ENCODE data around the gene BARD1. TPM values are rescaled to one million over a fixed set of nuclear protein-coding genes. Genes with fewer than 3 reads are reported as not detected.
"Not testable (repeated sequence)": the region's sequence is repeated elsewhere in the genome, so short reads cannot be mapped to it uniquely, and the experiment has no call there.

BARD1 gene
- total RNA-seq, 2 experiments from 2014 or later: 44.6 to 71.6 TPM

- Mint-ChIP-seq H3K9me3 (ENCODE audit: low read depth) (no peaks in the 10 kb centered on the region), H3K4me3 (no peak overlapping the region), H3K27me3 (no peaks in the 10 kb centered on the region), H3K4me1 (peaks cover 75% of the 10 kb centered on the region), H3K27ac (no peak overlapping the region), H3K36me3 (peaks cover 50% of the 10 kb centered on the region)
- CTCF ChIA-PET: no interaction called here
- DNase-seq (no peak), ATAC-seq (peak; percentile 83)
Measured at GRCh38 chr2:214801068-214801467, 8.4 kb downstream of the BARD1 start.

GRCh38 chr2:214800180-214800579 is 9.3 kb downstream of the BARD1 start:
- H3K36me3 Mint-ChIP-seq: peaks cover 48% of the 10 kb centered on the region
- ATAC-seq (no peak), DNase-seq (no peak)
- H3K27ac Mint-ChIP-seq: no peak overlapping the region
- H3K9me3 Mint-ChIP-seq (ENCODE audit: low read depth): no peaks in the 10 kb centered on the region
- CTCF ChIA-PET: no interaction called here
- peaks cover 66% of the 10 kb centered on the region for H3K4me1 Mint-ChIP-seq
- no peaks in the 10 kb centered on the region for H3K27me3 Mint-ChIP-seq
- H3K4me3 Mint-ChIP-seq: no peak overlapping the region

GRCh38 chr2:214796911-214797310 is 12.6 kb downstream of the BARD1 start:
- CTCF ChIA-PET: no interaction called here
- H3K27ac Mint-ChIP-seq: no peak overlapping the region

GRCh38 chr2:214783181-214783580 is 26.3 kb downstream of the BARD1 start:
- DNase-seq; H3K4me1 Mint-ChIP-seq; H3K4me3 Mint-ChIP-seq; ATAC-seq; H3K9me3 Mint-ChIP-seq (ENCODE audit: low read depth); H3K27me3 Mint-ChIP-seq; H3K27ac Mint-ChIP-seq; CTCF ChIA-PET: not testable (repeated sequence)
- H3K36me3 Mint-ChIP-seq: peaks cover 77% of the 10 kb centered on the region

More at GRCh38 chr2:214796911-214797310, 12.6 kb downstream of the BARD1 start:
- no peak overlapping the region for H3K4me3 Mint-ChIP-seq
- H3K9me3 Mint-ChIP-seq (ENCODE audit: low read depth): no peaks in the 10 kb centered on the region
- DNase-seq (no peak), ATAC-seq (peak; percentile 57)
- peaks cover 46% of the 10 kb centered on the region for H3K36me3 Mint-ChIP-seq
- peaks cover 44% of the 10 kb centered on the region for H3K4me1 Mint-ChIP-seq
- H3K27me3 Mint-ChIP-seq: no peaks in the 10 kb centered on the region

- Mint-ChIP-seq H3K27ac (no peak overlapping the region), H3K27me3 (no peaks in the 10 kb centered on the region), H3K4me3 (no peak overlapping the region), H3K36me3 (peaks cover 76% of the 10 kb centered on the region), H3K9me3 (ENCODE audit: low read depth) (peaks cover 10% of the 10 kb centered on the region), H3K4me1 (peaks cover 3% of the 10 kb centered on the region)
- CTCF ChIA-PET: no interaction called here
- DNase-seq (no peak), ATAC-seq (no peak)
Measured at GRCh38 chr2:214782671-214783070, 26.8 kb downstream of the BARD1 start.

- peaks cover 1% of the 10 kb centered on the region for H3K4me1 Mint-ChIP-seq
Measured at GRCh38 chr2:214781226-214781625, 28.3 kb downstream of the BARD1 start.

GRCh38 chr2:214775971-214776370 is 33.5 kb downstream of the BARD1 start:
- ATAC-seq (no peak), DNase-seq (no peak)
- H3K4me1 Mint-ChIP-seq: peaks cover 2% of the 10 kb centered on the region
- CTCF ChIA-PET: no interaction called here
- no peak overlapping the region for H3K27ac Mint-ChIP-seq
- H3K9me3 Mint-ChIP-seq (ENCODE audit: low read depth): no peaks in the 10 kb centered on the region
- H3K36me3 Mint-ChIP-seq: peaks cover 68% of the 10 kb centered on the region
- no peak overlapping the region for H3K4me3 Mint-ChIP-seq
- H3K27me3 Mint-ChIP-seq: no peaks in the 10 kb centered on the region

More at GRCh38 chr2:214781226-214781625, 28.3 kb downstream of the BARD1 start:
- Mint-ChIP-seq H3K27me3 (no peaks in the 10 kb centered on the region), H3K9me3 (ENCODE audit: low read depth) (peaks cover 10% of the 10 kb centered on the region), H3K4me3 (no peak overlapping the region), H3K36me3 (peaks cover 85% of the 10 kb centered on the region), H3K27ac (no peak overlapping the region)
- no peak for DNase-seq
- no peak for ATAC-seq
- CTCF ChIA-PET: interaction anchor here (1.5 kb wide), 1 partner anchor 11 kb away, joined by 3 read pairs; no protein-coding TSS in a partner anchor

- Mint-ChIP-seq H3K27ac (no peak overlapping the region), H3K4me1 (peaks cover 2% of the 10 kb centered on the region), H3K27me3 (no peaks in the 10 kb centered on the region), H3K36me3 (peaks cover 54% of the 10 kb centered on the region), H3K9me3 (ENCODE audit: low read depth) (no peaks in the 10 kb centered on the region), H3K4me3 (no peak overlapping the region)
- ATAC-seq (no peak), DNase-seq (no peak)
- CTCF ChIA-PET: no interaction called here
Measured at GRCh38 chr2:214774108-214774507, 35.4 kb downstream of the BARD1 start.

GRCh38 chr2:214772443-214773015 is 37.0 kb downstream of the BARD1 start:
- no peak overlapping the region for H3K27ac Mint-ChIP-seq
- H3K4me3 Mint-ChIP-seq: no peak overlapping the region
- peaks cover 59% of the 10 kb centered on the region for H3K36me3 Mint-ChIP-seq
- CTCF ChIA-PET: interaction anchor here (1.3 kb wide), 1 partner anchor 13 kb away, joined by 3 read pairs; no protein-coding TSS in a partner anchor
- no peak for ATAC-seq
- H3K9me3 Mint-ChIP-seq (ENCODE audit: low read depth): no peaks in the 10 kb centered on the region
- peaks cover 2% of the 10 kb centered on the region for H3K4me1 Mint-ChIP-seq
- no peaks in the 10 kb centered on the region for H3K27me3 Mint-ChIP-seq
- DNase-seq: no peak

GRCh38 chr2:214765180-214765579 is 44.3 kb downstream of the BARD1 start:
- DNase-seq (no peak), ATAC-seq (no peak)
- Mint-ChIP-seq H3K9me3 (ENCODE audit: low read depth) (no peaks in the 10 kb centered on the region), H3K4me1 (no peaks in the 10 kb centered on the region), H3K27ac (no peak overlapping the region), H3K4me3 (no peak overlapping the region), H3K27me3 (no peaks in the 10 kb centered on the region), H3K36me3 (peaks cover 70% of the 10 kb centered on the region)
- CTCF ChIA-PET: no interaction called here

GRCh38 chr2:214753455-214753854 is 56.0 kb downstream of the BARD1 start:
- CTCF ChIA-PET: no interaction called here
- Mint-ChIP-seq H3K9me3 (ENCODE audit: low read depth) (no peaks in the 10 kb centered on the region), H3K27ac (no peak overlapping the region), H3K27me3 (no peaks in the 10 kb centered on the region), H3K4me1 (peaks cover 21% of the 10 kb centered on the region), H3K36me3 (peaks cover 74% of the 10 kb centered on the region), H3K4me3 (no peak overlapping the region)
- no peak for DNase-seq
- ATAC-seq: no peak

GRCh38 chr2:214750529-214750928 is 59.0 kb downstream of the BARD1 start:
- Mint-ChIP-seq H3K9me3 (ENCODE audit: low read depth) (no peaks in the 10 kb centered on the region), H3K4me3 (no peak overlapping the region), H3K27me3 (no peaks in the 10 kb centered on the region), H3K36me3 (peaks cover 68% of the 10 kb centered on the region), H3K27ac (no peak overlapping the region), H3K4me1 (peaks cover 18% of the 10 kb centered on the region)
- CTCF ChIA-PET: no interaction called here
- ATAC-seq (no peak), DNase-seq (no peak)

GRCh38 chr2:214747992-214748391 is 61.5 kb downstream of the BARD1 start:
- no peaks in the 10 kb centered on the region for H3K9me3 Mint-ChIP-seq (ENCODE audit: low read depth)
- DNase-seq: no peak
- peaks cover 16% of the 10 kb centered on the region for H3K4me1 Mint-ChIP-seq
- no peak for ATAC-seq
- H3K27ac Mint-ChIP-seq: no peak overlapping the region
- CTCF ChIA-PET: no interaction called here
- H3K4me3 Mint-ChIP-seq: no peak overlapping the region
- peaks cover 62% of the 10 kb centered on the region for H3K36me3 Mint-ChIP-seq
- H3K27me3 Mint-ChIP-seq: no peaks in the 10 kb centered on the region

- DNase-seq (no peak), ATAC-seq (no peak)
- no peak overlapping the region for H3K4me3 Mint-ChIP-seq
- H3K9me3 Mint-ChIP-seq (ENCODE audit: low read depth): no peaks in the 10 kb centered on the region
- H3K4me1 Mint-ChIP-seq: peaks cover 15% of the 10 kb centered on the region
- CTCF ChIA-PET: no interaction called here
- H3K27ac Mint-ChIP-seq: no peak overlapping the region
- H3K27me3 Mint-ChIP-seq: no peaks in the 10 kb centered on the region
- H3K36me3 Mint-ChIP-seq: peaks cover 50% of the 10 kb centered on the region
Measured at GRCh38 chr2:214742119-214742518, 67.4 kb downstream of the BARD1 start.
